C4-2B (cell line): ENCODE measurements around the gene ENOSF1.

Experiments used
- H3K27ac ChIP-seq: fragments of 450-650 bp; 2 replicates; pipeline ENCODE4 v1.5.1; 2017
- CTCF ChIP-seq: fragments of 450-650 bp; conservative IDR thresholded peaks from 2 replicates; pipeline ENCODE4 v1.5.1; 2017; ENCODE audit warnings: mild to moderate bottlenecking
- ZFX ChIP-seq: fragments of 450-650 bp; IDR thresholded peaks from 2 replicates; pipeline ENCODE4 v1.6.1; 2017

ENOSF1 gene

GRCh38 chr18:706405-706804, 6.0 kb downstream of the ENOSF1 start:
- TF ChIP-seq CTCF = no peak
- no peak for TF ChIP-seq ZFX
- H3K27ac ChIP-seq = no peak overlapping the region

GRCh38 chr18:703213-703967, 9.0 kb downstream of the ENOSF1 start:
- no peak overlapping the region for H3K27ac ChIP-seq
- TF ChIP-seq ZFX = no peak
- no peak for TF ChIP-seq CTCF

- TF ChIP-seq CTCF = no peak; the same call in 1 of the 2 replicates
- TF ChIP-seq ZFX = no peak
- peak overlapping the region; percentile 0; the same call in 1 of the 2 replicates for H3K27ac ChIP-seq
These were observed 14.6 kb downstream of the ENOSF1 start for GRCh38 chr18:697800-698199.

GRCh38 chr18:697012-697411, 15.4 kb downstream of the ENOSF1 start:
- no peak for TF ChIP-seq ZFX
- TF ChIP-seq CTCF = no peak
- no peak overlapping the region for H3K27ac ChIP-seq

- TF ChIP-seq CTCF = no peak
- TF ChIP-seq ZFX = no peak
- no peak overlapping the region for H3K27ac ChIP-seq
These were observed 18.8 kb downstream of the ENOSF1 start for GRCh38 chr18:693466-694187.

GRCh38 chr18:692824-693223, 19.6 kb downstream of the ENOSF1 start:
- H3K27ac ChIP-seq = no peak overlapping the region
- TF ChIP-seq CTCF = no peak
- no peak for TF ChIP-seq ZFX

- TF ChIP-seq CTCF (no peak), ZFX (no peak)
- H3K27ac ChIP-seq = no peak overlapping the region
These were observed 24.1 kb downstream of the ENOSF1 start for GRCh38 chr18:688323-688722.
